ENCODE measurements around the gene SGTB.
A peak's percentile ranks its signal among the peaks of the same experiment; 100 is the strongest.
"Not testable (repeated sequence)": the region's sequence is repeated elsewhere in the genome, so short reads cannot be mapped to it uniquely, and the experiment has no call there.

SGTB gene

GRCh38 chr5:65625743-65626142 lies 96.2 kb downstream of the SGTB start:
- peak overlapping the region; percentile 96 for H3K4me3 ChIP-seq (ENCODE audit: low read depth, low read length)
- no peak for TF ChIP-seq CTCF (IDR thresholded peaks at IDR 0.05; ENCODE audit: low read depth, low read length)

GRCh38 chr5:65624571-65625555 lies 97.0 kb downstream of the SGTB start, which contains the start of the genes SHLD3 and TRAPPC13:
Gene SHLD3 (plus strand): TSS chr5:65625027. CDS start chr5:65629588, 4,561 bp downstream.
Gene TRAPPC13 (plus strand): TSS chr5:65625027. CDS start chr5:65625061, 34 bp downstream.
- peak within 1 kb of the TSS; percentile 96 for H3K4me3 ChIP-seq (ENCODE audit: low read depth, low read length)
- no peak for TF ChIP-seq CTCF (IDR thresholded peaks at IDR 0.05; ENCODE audit: low read depth, low read length)

- TF ChIP-seq CTCF (IDR thresholded peaks at IDR 0.05; ENCODE audit: low read depth, low read length): no peak
- H3K4me3 ChIP-seq (ENCODE audit: low read depth, low read length): peak within 1 kb of the TSS; percentile 96
Observed at GRCh38 chr5:65624025-65624570, 97.8 kb downstream of the SGTB start, which contains the start of gene TRIM23. Gene TRIM23 (minus strand): TSS chr5:65624333. CDS start chr5:65624274, 59 bp downstream.

GRCh38 chr5:65623482-65623881 lies 98.4 kb downstream of the SGTB start:
- peak overlapping the region; percentile 96 for H3K4me3 ChIP-seq (ENCODE audit: low read depth, low read length)
- TF ChIP-seq CTCF (IDR thresholded peaks at IDR 0.05; ENCODE audit: low read depth, low read length): no peak

GRCh38 chr5:65621961-65622360 lies 99.9 kb downstream of the SGTB start:
- H3K4me3 ChIP-seq (ENCODE audit: low read depth, low read length): not testable (repeated sequence)

- TF ChIP-seq CTCF (IDR thresholded peaks at IDR 0.05; ENCODE audit: low read depth, low read length): no peak
- H3K4me3 ChIP-seq (ENCODE audit: low read depth, low read length): no peak overlapping the region
Observed at GRCh38 chr5:65620021-65620420, 101.9 kb downstream of the SGTB start.
